T-helper 17 cell (primary cell): ENCODE measurements around the gene CCDC116. TPM values are rescaled to one million over a fixed set of nuclear protein-coding genes. Genes with fewer than 3 reads are reported as not detected.

Source experiments
- ATAC-seq: fragments of 150-1000 bp; cut with Tn5 transposase; 2 replicates; pipeline ENCODE4 v1.10.0; 2021; ENCODE audit warnings: mild to moderate bottlenecking, moderate library complexity
- DNase-seq, 3 donors: peaks; one replicate each; pipeline versions ENCODE4 v3.0.0 to v3.0.0-alpha.2; 2020 to 2021
- H3K9me3 ChIP-seq: one replicate; pipeline ENCODE4 v1.7.0; 2013; ENCODE audit warnings: low read length, mild to moderate bottlenecking; ENCODE audit not compliant: control insufficient read depth, poor library complexity, severe bottlenecking
- H3K27ac Mint-ChIP-seq: one replicate; pipeline ENCODE4 v1.8.0; 2022; ENCODE audit warnings: mild to moderate bottlenecking, moderate library complexity, mixed read lengths
- H3K27me3 Mint-ChIP-seq: one replicate; pipeline ENCODE4 v1.8.0; 2022; ENCODE audit warnings: mixed read lengths
- H3K36me3 Mint-ChIP-seq: one replicate; pipeline ENCODE4 v1.8.0; 2022; ENCODE audit warnings: low read depth, mixed read lengths
- H3K4me1 Mint-ChIP-seq: one replicate; pipeline ENCODE4 v1.8.0; 2022; ENCODE audit warnings: mild to moderate bottlenecking, mixed read lengths
- H3K4me3 Mint-ChIP-seq: one replicate; pipeline ENCODE4 v1.8.0; 2022; ENCODE audit warnings: mild to moderate bottlenecking, moderate library complexity, mixed read lengths
- total RNA-seq, 4 donors: library from RNA in 2 of 4; stranded (reverse) in 2 of 4; gene quantifications; one replicate each; pipeline ENCODE4 v1.2.3 and lab custom pipeline; 2022 to 2026

CCDC116 gene
- total RNA-seq, 2 donors from 2014 or later: 0.13 TPM; not detected in 1

GRCh38 chr22:21657020-21657359, 24.4 kb downstream of the CCDC116 start:
- no peaks in the 10 kb centered on the region for H3K9me3 ChIP-seq
- peak overlapping the region; percentile 85 for H3K27ac Mint-ChIP-seq
- peaks cover 18% of the 10 kb centered on the region for H3K4me1 Mint-ChIP-seq
- H3K27me3 Mint-ChIP-seq: no peaks in the 10 kb centered on the region
- H3K4me3 Mint-ChIP-seq: peak overlapping the region; percentile 89
- H3K36me3 Mint-ChIP-seq: no peaks in the 10 kb centered on the region
- DNase-seq: no peak
- ATAC-seq: no peak

GRCh38 chr22:21657360-21658032, 24.9 kb downstream of the CCDC116 start:
- peaks cover 16% of the 10 kb centered on the region for H3K4me1 Mint-ChIP-seq
- no peaks in the 10 kb centered on the region for H3K36me3 Mint-ChIP-seq
- peak overlapping the region; percentile 89 for H3K4me3 Mint-ChIP-seq
- H3K27me3 Mint-ChIP-seq: no peaks in the 10 kb centered on the region
- ATAC-seq: peak; percentile 96
- no peaks in the 10 kb centered on the region for H3K9me3 ChIP-seq
- peak; percentile 63 to 86 (median 80) for DNase-seq
- H3K27ac Mint-ChIP-seq: no peak overlapping the region

DNA sequence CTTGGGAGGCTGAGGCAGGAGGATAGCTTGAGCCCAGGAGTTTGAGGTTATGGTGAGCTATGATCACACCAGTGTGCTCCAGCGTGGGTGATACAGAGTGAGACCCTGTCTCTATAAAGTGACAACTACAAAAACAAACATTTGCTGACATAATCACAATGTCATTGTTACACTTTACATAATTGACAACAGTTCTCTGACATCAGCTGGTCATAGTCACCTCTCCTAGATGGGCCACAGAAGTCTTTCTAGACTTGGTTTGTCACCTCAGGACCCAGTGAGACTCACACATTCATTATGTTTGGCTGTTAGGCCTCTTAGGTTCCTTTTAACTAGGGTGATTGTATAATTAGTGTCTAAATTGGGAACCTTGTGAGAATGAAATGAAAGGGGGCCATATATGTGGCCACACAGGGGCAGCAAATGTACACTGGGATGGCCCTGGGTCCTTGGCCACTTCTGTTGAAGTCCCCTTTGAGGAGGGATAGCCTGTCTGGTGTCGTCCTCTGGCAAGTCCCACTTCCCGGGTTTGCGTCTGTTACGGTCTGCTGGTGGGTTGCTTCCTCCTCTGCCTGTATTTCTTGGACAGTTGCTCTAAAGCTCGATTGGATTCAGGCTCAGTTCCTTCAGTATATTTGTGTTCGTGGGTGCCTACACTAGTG, 27.4 kb downstream of the CCDC116 start:
- Mint-ChIP-seq H3K27ac (no peak overlapping the region), H3K4me1 (peaks cover 17% of the 10 kb centered on the region), H3K27me3 (no peaks in the 10 kb centered on the region), H3K4me3 (no peak overlapping the region), H3K36me3 (no peaks in the 10 kb centered on the region)
- H3K9me3 ChIP-seq: no peaks in the 10 kb centered on the region
- DNase-seq: no peak
- ATAC-seq: no peak

DNA sequence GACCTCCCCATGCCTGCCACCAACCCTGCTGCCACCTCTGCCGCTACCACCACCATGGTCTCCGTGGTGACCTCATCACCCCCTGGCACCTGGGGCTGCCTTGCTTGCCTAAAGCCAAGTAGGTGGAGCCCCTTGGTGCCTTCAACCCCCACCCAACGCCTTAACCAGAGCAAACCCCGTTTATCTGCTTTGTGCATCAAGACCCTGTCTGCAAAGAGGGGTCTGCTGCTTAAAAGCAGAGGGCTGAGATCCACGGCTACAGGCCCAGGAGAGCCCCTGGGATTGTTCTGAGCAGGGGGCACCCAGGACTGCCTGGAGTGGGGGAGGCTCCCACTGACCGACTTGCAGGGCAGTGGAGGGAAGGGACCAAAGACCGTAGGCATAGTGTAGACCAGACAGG, 28.3 kb downstream of the CCDC116 start:
- no peaks in the 10 kb centered on the region for H3K27me3 Mint-ChIP-seq
- no peaks in the 10 kb centered on the region for H3K9me3 ChIP-seq
- peaks cover 22% of the 10 kb centered on the region for H3K4me1 Mint-ChIP-seq
- ATAC-seq (no peak), DNase-seq (no peak)
- H3K4me3 Mint-ChIP-seq: no peak overlapping the region
- no peak overlapping the region for H3K27ac Mint-ChIP-seq
- no peaks in the 10 kb centered on the region for H3K36me3 Mint-ChIP-seq

- Mint-ChIP-seq H3K27me3 (no peaks in the 10 kb centered on the region), H3K27ac (no peak overlapping the region), H3K4me1 (peaks cover 15% of the 10 kb centered on the region), H3K36me3 (no peaks in the 10 kb centered on the region), H3K4me3 (no peak overlapping the region)
- ATAC-seq: no peak
- H3K9me3 ChIP-seq: no peaks in the 10 kb centered on the region
- no peak for DNase-seq
Measured at GRCh38 chr22:21661991-21662390, 29.4 kb downstream of the CCDC116 start.

GRCh38 chr22:21663738-21664137, 31.2 kb downstream of the CCDC116 start:
- Mint-ChIP-seq H3K4me3 (peak overlapping the region; percentile 47), H3K36me3 (no peaks in the 10 kb centered on the region), H3K4me1 (peaks cover 16% of the 10 kb centered on the region), H3K27ac (no peak overlapping the region), H3K27me3 (no peaks in the 10 kb centered on the region)
- H3K9me3 ChIP-seq: no peaks in the 10 kb centered on the region
- DNase-seq (no peak), ATAC-seq (no peak)

DNA sequence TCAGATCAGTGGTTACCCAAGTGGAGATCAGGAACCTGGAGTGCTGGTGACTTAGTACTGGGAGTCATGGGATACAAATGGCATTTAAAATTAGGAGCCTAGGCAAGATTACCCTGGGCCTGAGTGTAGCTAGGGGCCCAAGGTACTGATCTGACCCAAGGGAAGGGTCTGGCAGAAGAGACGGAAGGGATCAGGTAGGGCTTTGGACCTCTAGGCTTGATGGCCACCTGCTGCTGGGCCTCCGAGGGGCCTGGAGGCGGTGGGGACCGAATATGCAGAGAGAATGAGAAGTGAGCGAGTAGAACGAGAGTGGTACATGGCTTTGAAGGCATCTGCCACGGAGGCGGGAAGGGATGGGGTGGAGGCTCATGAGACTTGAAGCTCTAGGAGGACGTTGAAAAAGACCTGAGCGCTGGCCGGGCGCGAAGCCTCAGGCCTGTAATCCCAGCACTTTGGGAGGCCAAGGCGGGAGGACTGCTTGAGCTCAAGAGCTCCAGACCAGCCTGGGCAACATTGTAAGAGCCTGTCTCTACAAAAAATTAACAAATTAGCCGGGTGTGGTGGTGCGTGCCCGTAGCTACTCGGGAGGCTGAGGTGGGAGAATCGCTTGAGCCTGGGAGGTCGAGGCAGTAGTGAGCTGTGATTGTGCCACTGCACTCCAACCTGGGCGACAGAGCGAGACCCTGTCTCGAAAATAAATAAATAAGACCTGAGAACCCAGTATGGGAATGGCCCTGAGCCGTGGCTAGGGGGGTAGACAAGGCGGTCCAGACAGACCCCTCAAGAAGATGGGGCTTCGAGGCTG, 32.7 kb downstream of the CCDC116 start:
- ATAC-seq (no peak), DNase-seq (no peak)
- no peaks in the 10 kb centered on the region for H3K27me3 Mint-ChIP-seq
- peak overlapping the region; percentile 99 for H3K4me3 Mint-ChIP-seq
- H3K36me3 Mint-ChIP-seq: no peaks in the 10 kb centered on the region
- peak overlapping the region; percentile 95 for H3K27ac Mint-ChIP-seq
- H3K9me3 ChIP-seq: no peaks in the 10 kb centered on the region
- peaks cover 22% of the 10 kb centered on the region for H3K4me1 Mint-ChIP-seq

DNA sequence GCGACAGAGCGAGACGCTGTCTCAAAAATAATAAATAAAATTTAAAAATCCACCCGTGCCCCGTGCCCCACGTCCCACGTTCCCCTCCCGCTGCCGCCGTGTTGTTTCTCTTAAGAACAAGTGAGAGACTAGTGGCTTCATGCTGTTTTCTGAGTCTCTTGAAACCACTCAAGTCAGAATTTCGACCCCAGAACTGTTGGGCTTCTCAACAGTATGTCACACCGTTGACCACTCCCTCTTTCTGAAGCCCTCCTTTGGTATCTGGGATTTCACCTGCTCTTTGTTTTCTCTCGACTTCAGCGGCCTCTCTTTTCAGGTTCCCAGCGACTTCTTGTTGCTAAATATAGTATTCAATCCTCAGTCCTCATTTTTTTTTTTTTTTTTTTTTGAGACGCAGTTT, 34.2 kb downstream of the CCDC116 start:
- Mint-ChIP-seq H3K27me3 (no peaks in the 10 kb centered on the region), H3K4me1 (peaks cover 22% of the 10 kb centered on the region), H3K36me3 (no peaks in the 10 kb centered on the region), H3K27ac (peak overlapping the region; percentile 95), H3K4me3 (peak overlapping the region; percentile 99)
- H3K9me3 ChIP-seq: no peaks in the 10 kb centered on the region
- ATAC-seq (no peak), DNase-seq (no peak)

- Mint-ChIP-seq H3K27me3 (no peaks in the 10 kb centered on the region), H3K4me3 (no peak overlapping the region), H3K4me1 (peaks cover 24% of the 10 kb centered on the region), H3K36me3 (peaks cover 2% of the 10 kb centered on the region), H3K27ac (peak overlapping the region; percentile 84)
- no peak for DNase-seq
- no peak for ATAC-seq
- no peaks in the 10 kb centered on the region for H3K9me3 ChIP-seq
Measured at GRCh38 chr22:21669026-21669425, 36.5 kb downstream of the CCDC116 start.

GRCh38 chr22:21672107-21672629, 39.6 kb downstream of the CCDC116 start:
- Mint-ChIP-seq H3K27ac (no peak overlapping the region), H3K27me3 (no peaks in the 10 kb centered on the region), H3K4me3 (no peak overlapping the region), H3K36me3 (peaks cover 2% of the 10 kb centered on the region), H3K4me1 (peaks cover 15% of the 10 kb centered on the region)
- ATAC-seq (no peak), DNase-seq (no peak)
- H3K9me3 ChIP-seq: no peaks in the 10 kb centered on the region

DNA sequence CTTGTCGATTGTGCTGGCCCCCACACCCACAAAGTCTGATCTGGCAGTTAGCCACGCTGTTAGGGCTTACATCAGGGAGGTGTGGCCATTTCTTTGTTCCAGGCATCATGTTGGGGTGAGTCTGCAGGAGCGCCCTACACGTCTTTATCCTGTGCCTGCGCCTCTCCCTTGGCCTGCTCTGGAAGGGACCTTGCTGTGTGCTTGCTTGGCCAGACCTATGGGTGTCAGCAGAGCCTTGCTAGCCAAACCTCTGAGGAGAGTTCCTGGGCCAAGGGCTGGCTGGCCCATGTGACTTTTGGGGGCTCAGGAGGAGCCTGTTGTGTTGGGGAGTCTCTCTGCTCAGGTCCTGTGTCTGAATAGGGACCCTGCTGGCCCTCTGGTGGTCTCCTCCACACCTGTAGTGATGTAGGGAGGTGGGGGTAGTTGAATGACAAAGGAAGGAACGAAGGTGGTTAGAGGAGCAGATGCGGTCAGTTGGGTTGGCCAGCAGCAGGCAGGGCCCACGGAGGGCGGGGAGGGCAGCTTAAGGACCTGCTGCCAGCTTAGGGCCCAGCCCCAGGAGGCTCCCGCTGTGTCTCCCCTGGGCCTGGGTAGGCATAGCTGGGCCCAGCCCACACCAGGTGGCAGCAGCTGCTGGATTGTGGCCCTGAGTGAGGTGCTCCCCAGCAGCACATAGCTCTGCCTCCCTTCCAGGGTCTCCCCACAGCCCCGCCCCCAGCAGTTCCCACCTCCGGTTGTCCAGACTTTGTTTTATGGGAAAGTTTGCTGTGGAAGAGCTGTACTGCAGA, 41.2 kb downstream of the CCDC116 start:
- H3K4me1 Mint-ChIP-seq: peaks cover 11% of the 10 kb centered on the region
- DNase-seq: no peak
- no peak overlapping the region for H3K4me3 Mint-ChIP-seq
- H3K27ac Mint-ChIP-seq: no peak overlapping the region
- ATAC-seq: no peak
- no peaks in the 10 kb centered on the region for H3K9me3 ChIP-seq
- no peaks in the 10 kb centered on the region for H3K27me3 Mint-ChIP-seq
- H3K36me3 Mint-ChIP-seq: peaks cover 2% of the 10 kb centered on the region

DNA sequence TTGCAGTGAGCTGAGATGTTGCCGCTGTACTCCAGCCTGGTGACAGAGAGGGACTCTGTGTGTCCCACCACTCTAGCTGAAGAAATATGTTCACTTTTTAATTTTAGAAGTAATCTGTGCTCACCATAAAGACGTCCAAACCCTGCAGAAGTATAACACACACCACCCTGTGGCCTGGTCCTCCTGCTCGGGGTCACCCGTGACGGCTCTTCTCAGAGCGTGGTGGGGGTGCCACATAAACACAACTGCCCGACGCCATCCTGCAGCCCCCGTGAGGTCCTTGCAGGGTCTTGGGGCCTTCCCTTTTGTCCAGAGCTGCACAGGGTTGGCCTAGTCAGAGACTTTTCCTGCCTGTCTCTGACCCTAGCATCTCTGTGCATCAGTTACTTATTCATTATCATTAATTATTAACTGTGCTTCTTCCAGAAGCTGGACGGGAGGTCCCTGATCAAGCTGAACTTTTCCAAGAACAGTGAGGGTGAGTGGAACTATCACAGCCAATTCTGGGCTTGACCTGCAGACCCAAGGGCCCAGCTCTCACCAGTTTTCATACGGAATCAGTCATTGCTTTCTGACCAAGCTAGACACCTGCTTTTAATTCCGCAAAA, 42.2 kb downstream of the CCDC116 start:
- Mint-ChIP-seq H3K4me3 (no peak overlapping the region), H3K27ac (no peak overlapping the region), H3K36me3 (peaks cover 2% of the 10 kb centered on the region), H3K4me1 (peaks cover 7% of the 10 kb centered on the region), H3K27me3 (no peaks in the 10 kb centered on the region)
- DNase-seq: no peak
- no peaks in the 10 kb centered on the region for H3K9me3 ChIP-seq
- ATAC-seq: no peak
